Endodermal cell (in vitro differentiated cells): ENCODE data around the gene ACADM. TPM values are rescaled to one million over a fixed set of nuclear protein-coding genes. Genes with fewer than 3 reads are reported as not detected.

Experiments used
- DNase-seq: peaks from one replicate; pipeline ENCODE4 v3.0.0-alpha.2; 2017
- H3K27ac ChIP-seq: 2 replicates; pipeline ENCODE4 v1.5.1; 2013; ENCODE audit warnings: mild to moderate bottlenecking, low read depth, low read length, moderate library complexity
- H3K27me3 ChIP-seq: 2 replicates; pipeline ENCODE4 v1.6.1; 2013; ENCODE audit warnings: mild to moderate bottlenecking, low read length, moderate library complexity; ENCODE audit not compliant: insufficient read depth, control insufficient read depth, poor library complexity, severe bottlenecking
- H3K36me3 ChIP-seq: 2 replicates; pipeline ENCODE4 v1.7.0; 2013; ENCODE audit warnings: mild to moderate bottlenecking, low read length, moderate library complexity; ENCODE audit not compliant: control insufficient read depth, insufficient read depth
- H3K4me1 ChIP-seq: one replicate; pipeline ENCODE4 v1.7.0; 2013; ENCODE audit warnings: low read length; ENCODE audit not compliant: control insufficient read depth, insufficient read depth
- H3K4me3 ChIP-seq: 2 replicates; pipeline ENCODE4 v1.5.1; 2013; ENCODE audit warnings: mild to moderate bottlenecking, low read length, moderate library complexity
- H3K9ac ChIP-seq: 2 replicates; pipeline ENCODE4 v1.6.1; 2013; ENCODE audit warnings: mild to moderate bottlenecking, low read length, moderate library complexity; ENCODE audit not compliant: poor library complexity, severe bottlenecking; ENCODE audit errors: extremely low read depth
- H3K9me3 ChIP-seq: 2 replicates; pipeline ENCODE4 v1.6.1; 2013; ENCODE audit warnings: mild to moderate bottlenecking, low read length, moderate library complexity; ENCODE audit not compliant: control insufficient read depth
- H3K27ac Mint-ChIP-seq: 2 replicates; pipeline ENCODE4 v1.8.0; 2020; ENCODE audit warnings: mixed read lengths
- H3K27me3 Mint-ChIP-seq: 2 replicates; pipeline ENCODE4 v1.8.0; 2021; ENCODE audit warnings: mild to moderate bottlenecking, mixed read lengths; ENCODE audit not compliant: insufficient read depth
- H3K36me3 Mint-ChIP-seq: 2 replicates; pipeline ENCODE4 v1.8.0; 2020; ENCODE audit warnings: low read depth, mixed read lengths
- H3K4me1 Mint-ChIP-seq: 2 replicates; pipeline ENCODE4 v1.8.0; 2020; ENCODE audit warnings: mixed read lengths
- H3K4me3 Mint-ChIP-seq: 2 replicates; pipeline ENCODE4 v1.8.0; 2020; ENCODE audit warnings: mild to moderate bottlenecking, moderate library complexity, mixed read lengths
- H3K9me3 Mint-ChIP-seq: 2 replicates; pipeline ENCODE4 v1.8.0; 2020; ENCODE audit warnings: mild to moderate bottlenecking, mixed read lengths
- WGBS, 2 experiments: methylation state at CpG; one replicate each; pipeline versions ENCODE4 v1.1.5 to v1.1.7; 2013; ENCODE audit warnings: missing lambda C conversion rate in 2 of 2, mixed read lengths in 1 of 2; ENCODE audit not compliant: insufficient coverage in 1 of 2, insufficient read length in 1 of 2; 5-methylcytosine and 5-hydroxymethylcytosine counted together
- total RNA-seq, 2 donors: library from RNA; stranded (reverse); fragmentation: NEBNext Ultra II Directional in 1 of 2; extraction: Animal tissue kit (Norgen Biotek cat#: 25700) in 1 of 2; gene quantifications; 2 replicates in 1 of 2; 3 replicates in 1 of 2; pipeline ENCODE4 v1.2.1, GENCODE V29; 2021
- TF ChIP-seq, protein P1 (sequence below): fragments of 200-600 bp; sonication (generic); conservative IDR thresholded peaks from 2 replicates; pipeline ENCODE4 v1.5.0; 2021; ENCODE audit warnings: antibody characterized with exemption, mild to moderate bottlenecking

ACADM gene
- total RNA-seq, 2 donors from 2014 or later: 63.5 to 68.0 TPM

DNA sequence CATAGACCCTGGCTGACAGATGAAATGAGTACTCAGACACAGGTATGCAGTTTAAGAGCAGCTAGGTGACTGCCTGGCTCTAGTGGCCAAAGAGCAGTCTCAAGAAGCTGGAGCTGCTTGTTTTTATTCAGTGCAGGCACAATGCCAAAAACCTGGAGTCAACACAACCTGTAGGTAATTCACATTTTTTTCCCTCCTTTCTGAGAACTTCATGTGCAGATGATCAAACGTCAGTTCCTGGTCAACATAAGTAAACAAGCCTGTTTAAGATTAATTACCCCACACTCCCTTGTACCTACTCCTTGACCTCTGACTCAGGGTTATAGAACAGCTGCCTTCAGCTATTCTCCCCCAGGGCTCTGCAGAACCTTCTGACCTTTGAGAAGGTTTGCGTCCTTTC is 17.3 kb upstream of the ACADM start:
- Histone ChIP-seq H3K36me3 (no peaks in the 10 kb centered on the region), H3K27me3 (no peaks in the 10 kb centered on the region), H3K9ac (no peak overlapping the region), H3K4me1 (no peaks in the 10 kb centered on the region), H3K9me3 (peaks cover 6% of the 10 kb centered on the region), H3K27ac (no peak overlapping the region), H3K4me3 (no peak overlapping the region)
- TF ChIP-seq, protein P1, sequence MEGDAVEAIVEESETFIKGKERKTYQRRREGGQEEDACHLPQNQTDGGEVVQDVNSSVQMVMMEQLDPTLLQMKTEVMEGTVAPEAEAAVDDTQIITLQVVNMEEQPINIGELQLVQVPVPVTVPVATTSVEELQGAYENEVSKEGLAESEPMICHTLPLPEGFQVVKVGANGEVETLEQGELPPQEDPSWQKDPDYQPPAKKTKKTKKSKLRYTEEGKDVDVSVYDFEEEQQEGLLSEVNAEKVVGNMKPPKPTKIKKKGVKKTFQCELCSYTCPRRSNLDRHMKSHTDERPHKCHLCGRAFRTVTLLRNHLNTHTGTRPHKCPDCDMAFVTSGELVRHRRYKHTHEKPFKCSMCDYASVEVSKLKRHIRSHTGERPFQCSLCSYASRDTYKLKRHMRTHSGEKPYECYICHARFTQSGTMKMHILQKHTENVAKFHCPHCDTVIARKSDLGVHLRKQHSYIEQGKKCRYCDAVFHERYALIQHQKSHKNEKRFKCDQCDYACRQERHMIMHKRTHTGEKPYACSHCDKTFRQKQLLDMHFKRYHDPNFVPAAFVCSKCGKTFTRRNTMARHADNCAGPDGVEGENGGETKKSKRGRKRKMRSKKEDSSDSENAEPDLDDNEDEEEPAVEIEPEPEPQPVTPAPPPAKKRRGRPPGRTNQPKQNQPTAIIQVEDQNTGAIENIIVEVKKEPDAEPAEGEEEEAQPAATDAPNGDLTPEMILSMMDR: no peak
- H3K4me3 Mint-ChIP-seq: no peak overlapping the region
- no peaks in the 10 kb centered on the region for H3K4me1 Mint-ChIP-seq
- no peaks in the 10 kb centered on the region for H3K27me3 Mint-ChIP-seq
- H3K9me3 Mint-ChIP-seq: peaks cover 10% of the 10 kb centered on the region
- H3K36me3 Mint-ChIP-seq: no peaks in the 10 kb centered on the region
- 75 to 83% methylated on average over 1 to 2 of the region's 2 CpGs for WGBS, 2 experiments
- no peak for DNase-seq
- H3K27ac Mint-ChIP-seq: no peak overlapping the region

DNA sequence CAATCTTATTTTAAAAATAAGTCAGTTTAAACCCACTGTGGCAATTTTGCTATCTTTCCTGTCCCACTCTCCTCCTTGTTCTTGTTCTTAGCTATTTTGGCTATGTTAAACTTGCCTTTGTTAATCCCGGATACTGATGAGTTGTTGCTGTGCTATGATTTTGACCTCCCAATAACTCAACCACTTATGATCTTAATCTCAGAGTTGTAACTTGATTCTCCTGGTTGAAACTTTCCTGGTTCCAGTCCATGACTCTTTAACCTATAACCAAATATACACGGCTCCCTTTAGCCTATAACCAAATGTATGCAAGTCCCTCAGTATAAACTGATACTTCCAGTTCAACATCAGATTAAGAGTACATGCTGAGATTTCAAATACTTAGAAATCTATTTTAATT is 15.6 kb upstream of the ACADM start:
- no peaks in the 10 kb centered on the region for H3K4me1 ChIP-seq
- H3K9me3 Mint-ChIP-seq: peaks cover 7% of the 10 kb centered on the region
- H3K27me3 ChIP-seq: no peaks in the 10 kb centered on the region
- no peak overlapping the region for H3K4me3 ChIP-seq
- H3K4me3 Mint-ChIP-seq: no peak overlapping the region
- H3K36me3 Mint-ChIP-seq: no peaks in the 10 kb centered on the region
- TF ChIP-seq, protein P1: no peak
- H3K9me3 ChIP-seq: peaks cover 12% of the 10 kb centered on the region
- no peak overlapping the region for H3K27ac ChIP-seq
- 89 to 96% methylated on average over 1 to 2 of the region's 2 CpGs for WGBS, 2 experiments
- H3K36me3 ChIP-seq: no peaks in the 10 kb centered on the region
- no peaks in the 10 kb centered on the region for H3K4me1 Mint-ChIP-seq
- H3K27me3 Mint-ChIP-seq: no peaks in the 10 kb centered on the region
- no peak overlapping the region for H3K9ac ChIP-seq
- DNase-seq: no peak
- H3K27ac Mint-ChIP-seq: no peak overlapping the region

DNA sequence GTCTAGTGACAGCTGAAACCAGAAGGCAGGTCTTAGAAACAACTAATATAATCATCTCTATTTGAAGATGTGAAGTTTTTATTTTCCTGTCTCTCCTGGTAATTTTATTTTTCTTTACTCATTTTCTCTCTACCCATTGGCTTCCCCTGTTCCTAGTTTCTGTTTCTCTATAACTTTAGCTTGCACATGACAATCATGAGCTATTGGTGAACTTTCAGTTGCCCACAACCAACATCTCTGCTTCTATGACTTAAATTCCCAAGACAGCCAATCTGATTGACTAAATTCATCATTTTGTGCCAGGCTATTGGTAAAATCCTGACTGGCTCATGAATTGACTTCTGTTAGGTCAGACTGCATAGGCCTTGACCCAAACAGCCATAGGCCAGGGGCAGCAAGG is 13.7 kb upstream of the ACADM start:
- Mint-ChIP-seq H3K36me3 (no peaks in the 10 kb centered on the region), H3K27me3 (no peaks in the 10 kb centered on the region), H3K9me3 (peaks cover 7% of the 10 kb centered on the region), H3K27ac (no peak overlapping the region), H3K4me3 (no peak overlapping the region), H3K4me1 (no peaks in the 10 kb centered on the region)
- H3K9ac ChIP-seq: no peak overlapping the region
- DNase-seq: no peak
- H3K27me3 ChIP-seq: no peaks in the 10 kb centered on the region
- peaks cover 12% of the 10 kb centered on the region for H3K9me3 ChIP-seq
- no peaks in the 10 kb centered on the region for H3K4me1 ChIP-seq
- TF ChIP-seq, protein P1: no peak
- H3K4me3 ChIP-seq: no peak overlapping the region
- no peaks in the 10 kb centered on the region for H3K36me3 ChIP-seq
- no peak overlapping the region for H3K27ac ChIP-seq
